ENCODE data around the gene BLVRA.
"Not testable (repeated sequence)": the region's sequence is repeated elsewhere in the genome, so short reads cannot be mapped to it uniquely, and the experiment has no call there.

- TF ChIP-seq CTCF, POLR2A (IDR thresholded peaks at IDR 0.05): not testable (repeated sequence)
Measured at GRCh38 chr7:43775255-43775654, 16.8 kb downstream of the BLVRA start.

All from lower leg skin (tissue), 3 donors.